Transverse colon (tissue), 4 donors: ENCODE results near the gene FOXL1. TPM values are rescaled to one million over a fixed set of nuclear protein-coding genes. Genes with fewer than 3 reads are reported as not detected.

Source experiments
- DNase-seq: peaks from one replicate; pipeline ENCODE4 v3.0.0-alpha.2; 2019
- H3K27ac ChIP-seq, 4 donors: fragments of 200-600 bp; sonication (generic); 2 replicates each; pipeline ENCODE4 v1.5.1; 2016 to 2018; ENCODE audit warnings: inconsistent platforms in 4 of 4
- H3K27me3 ChIP-seq: fragments of 200-600 bp; sonication (generic); 2 replicates; pipeline ENCODE4 v1.5.1; 2017; ENCODE audit warnings: inconsistent platforms
- H3K36me3 ChIP-seq, 4 donors: fragments of 200-600 bp; sonication (generic); 2 replicates each; pipeline ENCODE4 v1.5.1; 2017 to 2019; ENCODE audit warnings: inconsistent platforms in 4 of 4
- H3K4me1 ChIP-seq, 4 donors: fragments of 200-600 bp; sonication (generic); 2 replicates each; pipeline ENCODE4 v1.5.1; 2017 to 2020; ENCODE audit warnings: inconsistent platforms in 4 of 4
- H3K4me3 ChIP-seq, 4 donors: fragments of 200-600 bp; sonication (generic); 1 replicate in 1 of 4; 2 replicates in 3 of 4; pipeline versions ENCODE4 v1.5.1 to v1.6.1; 2017 to 2019; ENCODE audit warnings: inconsistent platforms in 4 of 4
- H3K9me3 ChIP-seq, 2 donors: fragments of 200-600 bp; sonication (generic); 2 replicates each; pipeline ENCODE4 v1.5.1; 2017 to 2019; ENCODE audit warnings: inconsistent platforms in 2 of 2
- CTCF ChIP-seq, 5 experiments: fragments of 200-600 bp in 3 of 5; fragments of 450-650 bp in 2 of 5; sonication (generic) in 3 of 5; IDR thresholded peaks; 1 replicate in 2 of 5; 2 replicates in 3 of 5; pipeline ENCODE4 v1.5.1; 2016 to 2017; ENCODE audit warnings: antibody characterized with exemption in 5 of 5, inconsistent platforms in 3 of 5, mild to moderate bottlenecking in 2 of 5, moderate library complexity in 1 of 5
- EP300 ChIP-seq: sonication (generic); formaldehyde crosslinking; IDR thresholded peaks from one replicate; pipeline ENCODE4 v1.6.1; 2017; ENCODE audit warnings: antibody characterized with exemption, low read depth
- POLR2A ChIP-seq: fragments of 450-650 bp; IDR thresholded peaks from one replicate; pipeline ENCODE4 v1.6.1; 2016; ENCODE audit warnings: antibody characterized with exemption, mild to moderate bottlenecking, moderate library complexity
- POLR2AphosphoS5 ChIP-seq, 3 donors: sonication (generic); formaldehyde crosslinking; IDR thresholded peaks; one replicate each; pipeline ENCODE4 v1.6.1; 2016; ENCODE audit warnings: antibody characterized with exemption in 3 of 3
- WGBS, 2 donors: methylation state at CpG; one replicate each; pipeline ENCODE4 v1.1.5; 2018; ENCODE audit warnings: low coverage in 1 of 2; 5-methylcytosine and 5-hydroxymethylcytosine counted together
- in situ Hi-C, 4 donors: fragments of 200-750 bp; cut with MboI; loops; one replicate each; pipeline versions ENCODE4 v1.15.0 to v1.15.1; 2017; ENCODE audit warnings: low sequenced_read_pairs in 3 of 4, low pct_ligation_motif_present in 1 of 4, low pct_unique_long_range_greater_than_20kb in 1 of 4
- intact Hi-C: fragments of 100-400 bp; cut with DNase I; formaldehyde crosslinking; loops from one replicate; pipeline ENCODE4 v1.15.1; 2023; ENCODE audit warnings: low total_unique reads
- total RNA-seq, 4 donors: library from RNA; depleted of rRNA; stranded (reverse); fragments of >200 nt; gene quantifications; one replicate each; pipeline ENCODE4 v1.1.0, GENCODE V29; 2016

FOXL1 gene
- total RNA-seq, 4 donors from 2014 or later = 0.75 to 2.1 (median 1.3) TPM

- DNase-seq = no peak
- 83 to 91% methylated on average over 1 to 6 of the region's 6 CpGs for WGBS, 2 donors
- H3K27ac ChIP-seq = no peak overlapping the region
- no peaks in the 10 kb centered on the region for H3K9me3 ChIP-seq
- peaks cover 0 to 39% (median 10%) of the 10 kb centered on the region in 4 donors for H3K36me3 ChIP-seq
- in situ Hi-C loops (no loop called here), intact Hi-C loops (no loop called here)
- H3K4me3 ChIP-seq = no peak overlapping the region
- no peaks in the 10 kb centered on the region for H3K27me3 ChIP-seq
- TF ChIP-seq EP300 = no peak
- no peak for TF ChIP-seq POLR2AphosphoS5 (IDR thresholded peaks at IDR 0.05)
- H3K4me1 ChIP-seq = no peaks in the 10 kb centered on the region
These were observed 37.5 kb upstream of the FOXL1 start for GRCh38 chr16:86540894-86541293.

GRCh38 chr16:86541560-86541959, 36.8 kb upstream of the FOXL1 start:
- 95% methylated on average over 11 of the region's 11 CpGs; no CpG with 5 or more reads in 1 of the 2 donors for WGBS, 2 donors
- H3K27me3 ChIP-seq = no peaks in the 10 kb centered on the region
- TF ChIP-seq EP300 (no peak), POLR2A (no peak), CTCF (IDR thresholded peaks at IDR 0.05) (no peak), POLR2AphosphoS5 (IDR thresholded peaks at IDR 0.05) (no peak)
- no peak overlapping the region for H3K27ac ChIP-seq
- no peaks in the 10 kb centered on the region for H3K4me1 ChIP-seq
- intact Hi-C loops (no loop called here), in situ Hi-C loops (no loop called here)
- no peaks in the 10 kb centered on the region for H3K9me3 ChIP-seq
- no peak overlapping the region for H3K4me3 ChIP-seq
- no peak for DNase-seq
- peaks cover 0 to 39% (median 10%) of the 10 kb centered on the region in 4 donors for H3K36me3 ChIP-seq

GRCh38 chr16:86542756-86543750, 35.3 kb upstream of the FOXL1 start:
- H3K36me3 ChIP-seq = peaks cover 0 to 33% (median 12%) of the 10 kb centered on the region in 4 donors

GRCh38 chr16:86545481-86545880, 32.9 kb upstream of the FOXL1 start:
- Histone ChIP-seq H3K27me3 (no peaks in the 10 kb centered on the region), H3K9me3 (no peaks in the 10 kb centered on the region), H3K4me1 (no peaks in the 10 kb centered on the region), H3K36me3 (peaks cover 0 to 20% (median 9%) of the 10 kb centered on the region in 4 donors), H3K27ac (no peak overlapping the region), H3K4me3 (no peak overlapping the region)
- intact Hi-C loops (no loop called here), in situ Hi-C loops (no loop called here)
- 86% methylated on average over 12 of the region's 12 CpGs; no CpG with 5 or more reads in 1 of the 2 donors for WGBS, 2 donors
- DNase-seq = no peak
- no peak for TF ChIP-seq POLR2A
- TF ChIP-seq CTCF (IDR thresholded peaks at IDR 0.05) = no peak
- no peak for TF ChIP-seq POLR2AphosphoS5 (IDR thresholded peaks at IDR 0.05)
- no peak for TF ChIP-seq EP300

More at GRCh38 chr16:86542756-86543750, 35.3 kb upstream of the FOXL1 start:
- Histone ChIP-seq H3K4me1 (no peaks in the 10 kb centered on the region), H3K4me3 (no peak overlapping the region), H3K27ac (no peak overlapping the region), H3K27me3 (no peaks in the 10 kb centered on the region), H3K9me3 (no peaks in the 10 kb centered on the region)
- intact Hi-C loops = no loop called here
- WGBS, 2 donors = 89 to 92% methylated on average over 11 to 21 of the region's 21 CpGs
- in situ Hi-C loops = no loop called here
- TF ChIP-seq CTCF (IDR thresholded peaks at IDR 0.05) (no peak), POLR2AphosphoS5 (IDR thresholded peaks at IDR 0.05) (no peak), EP300 (no peak), POLR2A (no peak)
- no peak for DNase-seq
